HepG2 (cell line): ENCODE measurements around the gene SEMA5B. TPM values are rescaled to one million over a fixed set of nuclear protein-coding genes. Genes with fewer than 3 reads are reported as not detected.
A peak's percentile ranks its signal among the peaks of the same experiment; 100 is the strongest.

Experiments used
- ATAC-seq: fragments of 200-7000 bp; cut with Tn5 transposase; 3 replicates; pipeline ENCODE4 v1.9.1; 2020; ENCODE audit warnings: mild to moderate bottlenecking, moderate library complexity
- BruUV-seq: library from RNA; stranded (reverse); fragments of 400-500 nt; replicated peaks from 2 replicates; lab custom pipeline; 2021; lab: Mats Ljungman, UMichigan
- CTCF ChIA-PET: fragments of 300-600 bp; formaldehyde crosslinking; extraction: SDS; loops from one replicate; lab custom pipeline; 2021; ENCODE audit warnings: low total read pairs, inconsistent platforms, low intra/inter-chr PET ratio; lab: Yijun Ruan, JAX
- POLR2A ChIA-PET: fragments of 350-600 bp; sonication (Branson Sonifier 250); formaldehyde crosslinking; loops from one replicate; lab custom pipeline; 2020; ENCODE audit warnings: antibody characterized with exemption, inconsistent platforms; lab: Yijun Ruan, JAX
- DNase-seq: peaks from one replicate; pipeline ENCODE4 v3.0.0-alpha.2; 2015; ENCODE audit warnings: low spot score
- FAIRE-seq: peaks from 3 replicates; lab custom pipeline; 2011; peaks lifted over from hg19 to GRCh38; lab: Jason Lieb, UNC
- H2AFZ ChIP-seq: one replicate; pipeline ENCODE4 v1.6.1; 2011; ENCODE audit warnings: low read length, inconsistent platforms
- H3K27ac ChIP-seq: fragments of 300-600 bp; 3 replicates; pipeline ENCODE4 v1.8.0; 2011; ENCODE audit warnings: mixed run types, mild to moderate bottlenecking, mixed read lengths, low read length, inconsistent platforms; ENCODE audit not compliant: insufficient read depth; ENCODE audit errors: extremely low read length
- H3K27me3 ChIP-seq, 2 experiments: fragments of 200-600 bp in 1 of 2; 2 replicates in 1 of 2; 3 replicates in 1 of 2; pipeline versions ENCODE4 v1.6.0 to v1.8.0; 2011; ENCODE audit warnings: low read length in 2 of 2, mild to moderate bottlenecking in 2 of 2, moderate library complexity in 2 of 2, inconsistent platforms in 1 of 2; ENCODE audit not compliant: insufficient read depth in 2 of 2, control insufficient read depth in 1 of 2
- H3K36me3 ChIP-seq, 2 experiments: fragments of 200-600 bp in 1 of 2; replicated peaks in 1 of 2; 2 replicates in 1 of 2; 3 replicates in 1 of 2; pipeline versions ENCODE4 v1.5.1 to v1.8.0; 2011; ENCODE audit warnings: low read length in 2 of 2, inconsistent platforms in 1 of 2; ENCODE audit not compliant: insufficient read depth in 2 of 2, control insufficient read depth in 1 of 2
- H3K4me1 ChIP-seq: 2 replicates; pipeline ENCODE4 v1.5.1; 2012; ENCODE audit warnings: low read length, inconsistent platforms; ENCODE audit not compliant: insufficient read depth
- H3K4me2 ChIP-seq: 2 replicates; pipeline ENCODE4 v1.6.0; 2011; ENCODE audit warnings: low read depth, low read length, inconsistent platforms
- H3K4me3 ChIP-seq, 3 experiments: fragments of 200-600 bp in 1 of 3; sonication (generic), shearing (Covaris generic) in 1 of 3; replicated peaks in 1 of 3; 2 replicates each; pipeline ENCODE4 v1.5.1; 2011 to 2016; ENCODE audit warnings: low read length in 3 of 3, inconsistent platforms in 2 of 3, low read depth in 2 of 3, mild to moderate bottlenecking in 2 of 3, control low read depth in 1 of 3, mixed read lengths in 1 of 3; ENCODE audit not compliant: insufficient read depth in 1 of 3
- H3K79me2 ChIP-seq: one replicate; pipeline ENCODE4 v1.6.1; 2011; ENCODE audit warnings: low read length, inconsistent platforms; ENCODE audit not compliant: insufficient read depth
- H3K9ac ChIP-seq: 2 replicates; pipeline ENCODE4 v1.6.0; 2011; ENCODE audit warnings: mild to moderate bottlenecking, low read depth, low read length, inconsistent platforms; ENCODE audit not compliant: insufficient read depth
- H3K9me3 ChIP-seq: 2 replicates; pipeline ENCODE4 v1.5.1; 2012; ENCODE audit warnings: mild to moderate bottlenecking, low read length
- H4K20me1 ChIP-seq: 2 replicates; pipeline ENCODE4 v1.6.0; 2011; ENCODE audit warnings: inconsistent platforms, mild to moderate bottlenecking, low read length, moderate library complexity; ENCODE audit not compliant: insufficient read depth
- ATF7-NPFF ChIP-seq: sonication (generic); formaldehyde crosslinking; IDR thresholded peaks from 2 replicates; pipeline ENCODE4 v1.8.1; 2023; ENCODE audit warnings: mild to moderate bottlenecking, low read depth, missing genetic modification reagents, moderate library complexity
- CSRNP2 ChIP-seq: sonication (generic); formaldehyde crosslinking; conservative IDR thresholded peaks from 2 replicates; pipeline ENCODE4 v1.8.0; 2022; ENCODE audit warnings: low read depth, missing genetic modification reagents
- KAT8 ChIP-seq: IDR thresholded peaks from 2 replicates; pipeline ENCODE4 v1.6.1; 2016; ENCODE audit warnings: missing genetic modification reagents, missing compliant biosample characterization
- KLF9 ChIP-seq: IDR thresholded peaks from 2 replicates; pipeline ENCODE4 v1.6.1; 2016; ENCODE audit warnings: low read depth
- MED8 ChIP-seq: sonication (generic); formaldehyde crosslinking; IDR thresholded peaks from 2 replicates; pipeline ENCODE4 v1.8.1; 2023; ENCODE audit warnings: mild to moderate bottlenecking, missing genetic modification reagents; ENCODE audit not compliant: insufficient replicate concordance
- MYPOP ChIP-seq: sonication (generic); formaldehyde crosslinking; IDR thresholded peaks from 2 replicates; pipeline ENCODE4 v1.8.1; 2023; ENCODE audit warnings: mild to moderate bottlenecking, moderate library complexity, missing genetic modification reagents
- POLR2A ChIP-seq, 2 experiments: IDR thresholded peaks; 2 replicates each; pipeline ENCODE4 v1.6.1; 2011; ENCODE audit warnings: low read depth in 2 of 2, low read length in 2 of 2, mild to moderate bottlenecking in 1 of 2, moderate library complexity in 1 of 2; ENCODE audit not compliant: insufficient read depth in 1 of 2
- RARA ChIP-seq: IDR thresholded peaks from 2 replicates; pipeline ENCODE4 v1.6.1; 2016; ENCODE audit warnings: missing genetic modification reagents, missing compliant biosample characterization
- RBAK ChIP-seq: sonication (generic); formaldehyde crosslinking; IDR thresholded peaks from 2 replicates; pipeline ENCODE4 v1.5.1; 2020; ENCODE audit warnings: mild to moderate bottlenecking, missing genetic modification reagents
- ZFP36L1 ChIP-seq: sonication (generic); formaldehyde crosslinking; IDR thresholded peaks from 2 replicates; pipeline ENCODE4 v1.8.0; 2022; ENCODE audit warnings: mild to moderate bottlenecking, missing genetic modification reagents, moderate library complexity
- ZMYM4 ChIP-seq: sonication (generic); formaldehyde crosslinking; IDR thresholded peaks from 2 replicates; pipeline ENCODE4 v1.8.1; 2023; ENCODE audit warnings: mild to moderate bottlenecking, missing genetic modification reagents
- ZNF121 ChIP-seq: sonication (generic); formaldehyde crosslinking; IDR thresholded peaks from 2 replicates; pipeline ENCODE4 v1.5.0; 2020; ENCODE audit warnings: mild to moderate bottlenecking, missing genetic modification reagents
- ZNF24 ChIP-seq: fragments of 450-650 bp; IDR thresholded peaks from 2 replicates; pipeline ENCODE4 v1.6.1; 2017; ENCODE audit warnings: antibody characterized with exemption, mild to moderate bottlenecking
- ZNF350 ChIP-seq: sonication (generic); formaldehyde crosslinking; IDR thresholded peaks from 2 replicates; pipeline ENCODE4 v1.4.0; 2020; ENCODE audit warnings: mild to moderate bottlenecking, low read depth, missing genetic modification reagents, borderline replicate concordance
- ZNF678 ChIP-seq: sonication (generic); formaldehyde crosslinking; IDR thresholded peaks from 2 replicates; pipeline ENCODE4 v1.4.0; 2020; ENCODE audit warnings: mild to moderate bottlenecking, missing genetic modification reagents
- ZNF746 ChIP-seq: sonication (generic); formaldehyde crosslinking; IDR thresholded peaks from 2 replicates; pipeline ENCODE4 v1.8.0; 2022; ENCODE audit warnings: mild to moderate bottlenecking, missing genetic modification reagents
- WGBS: methylation state at CpG from one replicate; pipeline ENCODE4 v1.1.6; 2017; ENCODE audit warnings: low lambda C conversion rate; 5-methylcytosine and 5-hydroxymethylcytosine counted together
- in situ Hi-C: cut with HindIII; loops from 2 replicates; pipeline ENCODE4 v1.10.0; 2017; ENCODE audit warnings: low pct_unique_long_range_greater_than_20kb; ENCODE audit not compliant: extremely low pct_ligation_motif_present
- intact Hi-C: fragments of 100-400 bp; cut with micrococcal nuclease; formaldehyde crosslinking; loops from one replicate; pipeline ENCODE4 v1.10.0; 2022; ENCODE audit not compliant: unreplicated experiment
- polyA plus RNA-seq, 8 experiments: library from polyadenylated mRNA; depleted of rRNA in 3 of 8; stranded (reverse) in 7 of 8; unstranded in 1 of 8; fragments of >200 nt; fragmentation: Illumina TruSeq in 4 of 8; extraction: Trizol in 4 of 8; gene quantifications; 2 replicates each; pipeline versions ENCODE4 v1.2.1 to v1.2.3, GENCODE V29; 2011 to 2016; ENCODE audit warnings: low read depth in 4 of 8, missing spikeins in 1 of 8, mixed read lengths in 1 of 8; ENCODE audit not compliant: insufficient read depth in 1 of 8
- total RNA-seq, 5 experiments: library from RNA; depleted of rRNA; stranded (reverse); fragments of >200 nt; fragmentation: Illumina TruSeq; extraction: Trizol; gene quantifications; 2 replicates each; pipeline ENCODE4 v1.2.3, GENCODE V29; 2016; ENCODE audit warnings: low read depth in 1 of 5
- TF ChIP-seq, protein P1 (sequence below): sonication (generic); formaldehyde crosslinking; IDR thresholded peaks from 2 replicates; pipeline ENCODE4 v1.4.0; 2020; ENCODE audit warnings: missing genetic modification reagents

SEMA5B gene
- total and polyA plus RNA-seq, 2 of the 13 experiments (the other 11 are each of a cell fraction or from before 2014, with no cell fraction given): not detected

DNA sequence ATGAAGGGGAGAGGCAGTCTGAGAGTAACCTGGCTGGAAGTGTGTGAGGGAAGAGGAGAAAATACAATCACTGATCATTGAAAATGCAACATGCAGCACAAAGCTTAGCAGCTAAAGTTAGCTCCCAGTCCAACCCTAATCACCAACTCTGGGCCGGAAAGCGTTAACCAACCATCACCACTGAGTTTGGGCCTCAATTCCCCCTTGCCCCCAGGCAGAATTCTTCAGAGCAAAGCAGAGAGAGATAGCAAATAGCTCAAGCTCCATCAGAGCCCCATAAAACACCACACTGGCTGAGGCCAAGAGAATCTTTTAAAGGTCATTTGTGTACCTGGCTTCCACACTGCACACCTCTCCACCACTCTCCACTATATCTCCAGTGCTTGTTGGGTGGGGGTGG lies 23.1 kb upstream of the SEMA5B start (continued):
- TF ChIP-seq ZNF350 (CRISPR knock-in tag): no peak
- no peak for TF ChIP-seq ZFP36L1 (CRISPR knock-in tag)

DNA sequence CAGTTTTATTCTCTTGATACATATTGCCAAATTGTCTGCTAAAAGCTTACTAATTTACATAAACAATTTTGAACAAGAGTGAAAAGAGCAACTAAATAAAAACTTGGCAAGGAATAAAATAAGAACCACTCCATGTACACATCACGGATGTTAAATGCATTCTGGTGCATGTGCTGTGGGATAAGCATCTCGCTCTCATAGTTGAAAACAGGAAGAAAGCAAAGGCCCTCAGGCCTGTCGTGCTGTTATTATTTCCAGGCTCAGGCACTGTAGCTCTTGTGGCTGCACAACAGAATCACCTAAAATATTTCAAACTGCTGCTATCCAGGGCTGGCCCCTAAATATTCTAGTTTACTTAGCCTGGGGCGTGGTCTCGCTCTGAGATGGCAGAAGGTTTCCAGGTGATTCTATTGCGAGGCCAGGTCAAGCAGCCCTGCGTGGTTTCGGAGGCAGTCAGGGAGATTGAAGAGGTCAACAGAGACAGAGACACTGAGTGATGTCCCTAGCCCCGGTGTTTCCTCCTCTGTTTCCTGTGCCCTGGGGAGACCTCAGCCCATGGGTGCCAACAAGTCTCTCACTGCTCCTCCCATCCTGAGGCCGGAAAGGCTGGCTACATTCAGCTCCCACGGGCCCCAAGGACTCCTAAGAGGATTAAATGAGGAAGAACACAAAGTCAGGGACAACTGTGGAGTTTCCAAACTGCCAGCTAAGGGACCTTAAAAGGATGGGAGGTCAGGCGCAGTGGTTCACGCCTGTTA lies 21.1 kb upstream of the SEMA5B start:
- DNase-seq (no peak), FAIRE-seq (no peak), ATAC-seq (peak; percentile 41; the same call in 1 of the 3 replicates)
- Histone ChIP-seq H3K4me3 (no peak overlapping the region), H4K20me1 (no peaks in the 10 kb centered on the region), H2AFZ (no peak overlapping the region), H3K4me2 (no peak overlapping the region), H3K27ac (no peak overlapping the region), H3K36me3 (no peaks in the 10 kb centered on the region), H3K27me3 (peaks cover 0 to 30% of the 10 kb centered on the region in 2 experiments; a peak in 3 of 5 replicates), H3K9ac (no peak overlapping the region), H3K4me1 (peaks cover 20% of the 10 kb centered on the region), H3K9me3 (no peaks in the 10 kb centered on the region), H3K79me2 (no peaks in the 10 kb centered on the region)
- POLR2A ChIA-PET: no interaction called here
- TF ChIP-seq POLR2A (IDR thresholded peaks at IDR 0.05; ENCODE audit: insufficient read depth in 1 of 2, low read depth in 2 of 2, low read length in 2 of 2): no peak
- TF ChIP-seq MYPOP: no peak
- no peak for TF ChIP-seq KLF9
- no peak for TF ChIP-seq ZNF121 (CRISPR knock-in tag)
- no peak for TF ChIP-seq ZNF24
- no peak for TF ChIP-seq KAT8
- TF ChIP-seq RBAK (CRISPR knock-in tag): no peak
- no peak for TF ChIP-seq ATF7-NPFF (CRISPR knock-in tag)
- no peak for TF ChIP-seq CSRNP2 (CRISPR knock-in tag)
- no peak for TF ChIP-seq ZNF678 (CRISPR knock-in tag)
- no peak for TF ChIP-seq ZMYM4 (CRISPR knock-in tag)
- TF ChIP-seq, protein P1, sequence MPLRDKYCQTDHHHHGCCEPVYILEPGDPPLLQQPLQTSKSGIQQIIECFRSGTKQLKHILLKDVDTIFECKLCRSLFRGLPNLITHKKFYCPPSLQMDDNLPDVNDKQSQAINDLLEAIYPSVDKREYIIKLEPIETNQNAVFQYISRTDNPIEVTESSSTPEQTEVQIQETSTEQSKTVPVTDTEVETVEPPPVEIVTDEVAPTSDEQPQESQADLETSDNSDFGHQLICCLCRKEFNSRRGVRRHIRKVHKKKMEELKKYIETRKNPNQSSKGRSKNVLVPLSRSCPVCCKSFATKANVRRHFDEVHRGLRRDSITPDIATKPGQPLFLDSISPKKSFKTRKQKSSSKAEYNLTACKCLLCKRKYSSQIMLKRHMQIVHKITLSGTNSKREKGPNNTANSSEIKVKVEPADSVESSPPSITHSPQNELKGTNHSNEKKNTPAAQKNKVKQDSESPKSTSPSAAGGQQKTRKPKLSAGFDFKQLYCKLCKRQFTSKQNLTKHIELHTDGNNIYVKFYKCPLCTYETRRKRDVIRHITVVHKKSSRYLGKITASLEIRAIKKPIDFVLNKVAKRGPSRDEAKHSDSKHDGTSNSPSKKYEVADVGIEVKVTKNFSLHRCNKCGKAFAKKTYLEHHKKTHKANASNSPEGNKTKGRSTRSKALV (CRISPR knock-in tag): no peak
- TF ChIP-seq RARA (CRISPR knock-in tag): no peak
- TF ChIP-seq ZNF746 (CRISPR knock-in tag): no peak
- TF ChIP-seq MED8: no peak
- CTCF ChIA-PET: no interaction called here
- intact Hi-C loops: no loop called here
- in situ Hi-C loops: loop anchor here (25.0 kb wide), 1 partner anchor 286 kb away; no protein-coding TSS in a partner anchor
- 44% methylated on average over 8 of the region's 13 CpGs for WGBS
- no TSS peak for BruUV-seq
